Neutrophil (primary cell): ENCODE measurements around the gene KCTD10.

ENCODE experiments used
- H3K27ac ChIP-seq: fragments of 200-600 bp; sonication (generic); 2 replicates; pipeline ENCODE4 v1.5.1; 2016; ENCODE audit warnings: mild to moderate bottlenecking, moderate library complexity
- H3K27me3 ChIP-seq: fragments of 200-600 bp; sonication (generic); 2 replicates; pipeline ENCODE4 v1.6.0; 2016; ENCODE audit warnings: mild to moderate bottlenecking
- H3K36me3 ChIP-seq: fragments of 200-600 bp; sonication (generic); 2 replicates; pipeline ENCODE4 v1.5.1; 2017
- H3K4me1 ChIP-seq, 2 experiments: fragments of 200-600 bp in 1 of 2; sonication (generic) in 1 of 2; 1 replicate in 1 of 2; 2 replicates in 1 of 2; pipeline versions ENCODE4 v1.5.1 to v1.6.1; 2013 to 2016; ENCODE audit warnings: low read depth in 1 of 2, low read length in 1 of 2, mild to moderate bottlenecking in 1 of 2, moderate library complexity in 1 of 2; ENCODE audit not compliant: control insufficient read depth in 1 of 2, insufficient read depth in 1 of 2
- H3K4me3 ChIP-seq, 2 experiments: fragments of 200-600 bp in 1 of 2; sonication (generic) in 1 of 2; 1 replicate in 1 of 2; 2 replicates in 1 of 2; pipeline ENCODE4 v1.5.1; 2013 to 2016; ENCODE audit warnings: low read depth in 1 of 2, low read length in 1 of 2, mild to moderate bottlenecking in 1 of 2, moderate library complexity in 1 of 2
- H3K9me3 ChIP-seq: fragments of 200-600 bp; sonication (generic); 2 replicates; pipeline ENCODE4 v1.5.1; 2016
- TF ChIP-seq, protein P1 (sequence below): fragments of 200-600 bp; sonication (generic); IDR thresholded peaks from 2 replicates; pipeline ENCODE4 v1.5.1; 2016; ENCODE audit warnings: antibody characterized with exemption

KCTD10 gene

DNA sequence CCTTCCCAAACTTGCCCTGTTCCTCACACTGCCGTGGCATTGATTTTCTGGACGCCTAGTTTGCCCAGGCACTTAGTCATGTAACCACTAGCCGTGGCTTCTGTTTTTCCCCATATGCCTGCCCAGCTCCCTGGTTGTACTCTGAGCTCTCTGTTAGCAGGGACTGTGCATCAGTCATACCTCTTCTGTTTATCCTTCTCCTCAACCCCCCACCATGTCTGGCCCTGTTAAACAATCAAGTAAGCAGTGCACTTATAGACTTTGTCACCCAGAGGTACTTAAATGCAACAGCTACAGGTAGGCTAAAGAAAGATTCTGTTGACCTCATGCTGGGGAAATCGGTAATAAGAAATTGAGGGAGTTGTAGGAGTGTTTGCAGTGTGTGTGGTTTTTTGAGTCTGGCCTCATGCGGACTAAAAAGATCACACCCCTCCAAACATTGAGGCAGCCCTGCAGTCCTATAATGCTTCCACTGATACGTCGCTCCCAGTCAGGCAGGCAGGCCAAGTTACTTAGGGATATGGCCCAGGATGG is 17.3 kb upstream of the KCTD10 start:
- H3K27ac ChIP-seq, result no peak overlapping the region
- no peaks in the 10 kb centered on the region for H3K4me1 ChIP-seq
- TF ChIP-seq, protein P1, sequence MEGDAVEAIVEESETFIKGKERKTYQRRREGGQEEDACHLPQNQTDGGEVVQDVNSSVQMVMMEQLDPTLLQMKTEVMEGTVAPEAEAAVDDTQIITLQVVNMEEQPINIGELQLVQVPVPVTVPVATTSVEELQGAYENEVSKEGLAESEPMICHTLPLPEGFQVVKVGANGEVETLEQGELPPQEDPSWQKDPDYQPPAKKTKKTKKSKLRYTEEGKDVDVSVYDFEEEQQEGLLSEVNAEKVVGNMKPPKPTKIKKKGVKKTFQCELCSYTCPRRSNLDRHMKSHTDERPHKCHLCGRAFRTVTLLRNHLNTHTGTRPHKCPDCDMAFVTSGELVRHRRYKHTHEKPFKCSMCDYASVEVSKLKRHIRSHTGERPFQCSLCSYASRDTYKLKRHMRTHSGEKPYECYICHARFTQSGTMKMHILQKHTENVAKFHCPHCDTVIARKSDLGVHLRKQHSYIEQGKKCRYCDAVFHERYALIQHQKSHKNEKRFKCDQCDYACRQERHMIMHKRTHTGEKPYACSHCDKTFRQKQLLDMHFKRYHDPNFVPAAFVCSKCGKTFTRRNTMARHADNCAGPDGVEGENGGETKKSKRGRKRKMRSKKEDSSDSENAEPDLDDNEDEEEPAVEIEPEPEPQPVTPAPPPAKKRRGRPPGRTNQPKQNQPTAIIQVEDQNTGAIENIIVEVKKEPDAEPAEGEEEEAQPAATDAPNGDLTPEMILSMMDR, result no peak
- H3K36me3 ChIP-seq, result peaks cover 88% of the 10 kb centered on the region
- no peaks in the 10 kb centered on the region for H3K9me3 ChIP-seq
- no peaks in the 10 kb centered on the region for H3K27me3 ChIP-seq
- no peak overlapping the region for H3K4me3 ChIP-seq

DNA sequence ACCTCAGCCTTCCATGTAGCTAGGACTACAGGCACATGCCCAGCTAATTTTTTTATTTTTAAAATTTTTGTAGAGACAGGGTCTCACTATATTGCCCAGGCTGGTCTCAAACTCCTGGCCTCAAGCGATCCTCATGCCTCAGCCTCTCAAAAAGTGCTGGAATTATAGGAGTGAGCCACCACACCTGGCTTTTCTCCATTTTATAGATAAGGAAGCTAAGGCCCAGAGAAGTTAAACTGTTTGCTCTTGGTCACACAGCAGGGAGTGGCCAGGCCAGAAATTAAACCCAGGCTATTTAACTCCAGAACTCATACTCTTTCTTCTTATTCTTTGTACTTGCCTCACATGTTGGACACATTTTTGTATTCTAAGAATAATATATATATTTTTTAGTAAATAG is 16.8 kb upstream of the KCTD10 start:
- Histone ChIP-seq H3K36me3 (peaks cover 88% of the 10 kb centered on the region), H3K4me3 (no peak overlapping the region), H3K4me1 (no peaks in the 10 kb centered on the region), H3K9me3 (no peaks in the 10 kb centered on the region), H3K27me3 (no peaks in the 10 kb centered on the region), H3K27ac (no peak overlapping the region)
- TF ChIP-seq, protein P1, result no peak

DNA sequence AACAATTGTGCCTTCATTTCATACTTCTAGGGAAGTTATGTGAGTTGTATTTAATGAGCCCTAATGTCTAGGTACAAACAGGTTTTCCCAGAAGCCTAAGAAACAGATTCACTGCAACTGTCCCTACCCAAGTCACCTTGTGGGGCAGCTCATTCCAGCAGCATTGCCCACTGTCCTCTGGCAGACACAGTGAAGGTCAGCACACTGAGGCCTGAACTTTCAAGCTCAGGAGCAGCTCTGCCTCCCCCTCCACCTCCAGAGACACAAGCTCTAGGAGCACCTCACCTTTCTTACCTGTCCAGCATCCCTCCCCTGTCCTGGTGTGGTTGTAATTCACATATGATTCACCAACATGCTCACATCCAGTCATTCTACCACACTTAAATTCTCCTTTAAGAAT is 16.0 kb upstream of the KCTD10 start:
- Histone ChIP-seq H3K9me3 (no peaks in the 10 kb centered on the region), H3K4me3 (no peak overlapping the region), H3K4me1 (no peaks in the 10 kb centered on the region), H3K27me3 (no peaks in the 10 kb centered on the region), H3K36me3 (peaks cover 88% of the 10 kb centered on the region), H3K27ac (no peak overlapping the region)
- TF ChIP-seq, protein P1, result no peak

DNA sequence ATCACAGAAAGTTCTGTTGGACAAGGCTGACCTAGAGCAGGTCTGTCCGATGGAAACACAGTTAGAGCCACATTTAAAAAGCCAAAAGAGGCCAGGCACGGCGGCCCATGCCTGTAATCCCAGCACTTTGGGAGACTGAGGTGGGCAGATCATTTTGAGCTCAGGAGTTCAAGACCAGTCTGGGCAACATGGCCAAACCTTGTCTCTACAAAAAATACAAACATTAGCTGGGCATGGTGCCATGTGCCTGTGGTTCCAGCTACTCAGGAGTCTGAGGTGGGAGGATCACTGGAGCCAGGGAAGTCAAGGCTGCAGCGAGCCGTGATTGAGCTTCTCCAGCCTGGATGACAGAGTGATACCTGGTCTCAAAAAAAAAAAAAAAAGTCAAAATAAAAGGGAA is 15.3 kb upstream of the KCTD10 start:
- no peaks in the 10 kb centered on the region for H3K4me1 ChIP-seq
- H3K27me3 ChIP-seq, result no peaks in the 10 kb centered on the region
- H3K4me3 ChIP-seq, result no peak overlapping the region
- TF ChIP-seq, protein P1, result no peak
- no peaks in the 10 kb centered on the region for H3K9me3 ChIP-seq
- H3K27ac ChIP-seq, result no peak overlapping the region
- H3K36me3 ChIP-seq, result peaks cover 88% of the 10 kb centered on the region

DNA sequence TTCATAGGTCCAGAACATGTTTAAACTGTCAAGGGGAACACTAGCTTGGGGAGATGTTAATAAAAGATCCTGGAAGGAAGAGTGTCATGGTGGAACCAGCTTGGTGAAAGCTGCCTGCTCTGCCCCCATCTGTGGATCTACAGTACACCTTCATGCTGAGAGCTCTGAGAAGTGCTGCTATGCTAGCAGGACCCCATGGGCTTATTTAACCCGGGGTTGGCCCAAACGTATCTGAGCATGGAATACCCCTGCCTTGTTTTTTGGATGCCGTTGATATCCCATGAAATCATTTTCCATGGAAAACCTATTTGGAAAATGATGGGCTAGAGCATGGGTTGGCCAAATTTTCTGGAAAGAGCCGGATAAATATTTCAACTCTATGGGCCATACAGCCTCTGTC is 14.6 kb upstream of the KCTD10 start:
- H3K27ac ChIP-seq, result no peak overlapping the region
- H3K36me3 ChIP-seq, result peaks cover 95% of the 10 kb centered on the region
- H3K4me1 ChIP-seq, result no peaks in the 10 kb centered on the region
- H3K9me3 ChIP-seq, result no peaks in the 10 kb centered on the region
- H3K4me3 ChIP-seq, result no peak overlapping the region
- H3K27me3 ChIP-seq, result no peaks in the 10 kb centered on the region
- TF ChIP-seq, protein P1, result no peak
